GM23248 (cell line): Measurements from ENCODE around the gene BCL2L14. TPM values are rescaled to one million over a fixed set of nuclear protein-coding genes. Genes with fewer than 3 reads are reported as not detected.
A peak's percentile ranks its signal among the peaks of the same experiment; 100 is the strongest.

Experiments
- DNase-seq: peaks from one replicate; pipeline ENCODE4 v3.0.0-alpha.2; 2015
- H2AFZ ChIP-seq: fragments of 200-600 bp; sonication (generic); 2 replicates; pipeline ENCODE4 v1.6.1; 2016; ENCODE audit warnings: antibody characterized with exemption
- H3F3A ChIP-seq: fragments of 200-600 bp; sonication (generic); 2 replicates; pipeline ENCODE4 v1.6.1; 2016; ENCODE audit warnings: mild to moderate bottlenecking, antibody characterized with exemption, mixed run types; ENCODE audit not compliant: insufficient read depth
- H3K27ac ChIP-seq: fragments of 200-600 bp; sonication (generic); 2 replicates; pipeline ENCODE4 v1.5.1; 2016; ENCODE audit warnings: mild to moderate bottlenecking
- H3K27me3 ChIP-seq: fragments of 200-600 bp; sonication (generic); replicated peaks from 2 replicates; pipeline ENCODE4 v1.6.1; 2016; ENCODE audit warnings: mild to moderate bottlenecking; ENCODE audit not compliant: insufficient read depth
- H3K36me3 ChIP-seq: fragments of 200-600 bp; sonication (generic); 2 replicates; pipeline ENCODE4 v1.6.1; 2016; ENCODE audit warnings: low read depth, mild to moderate bottlenecking
- H3K4me1 ChIP-seq: fragments of 200-600 bp; sonication (generic); 2 replicates; pipeline ENCODE4 v1.6.1; 2016; ENCODE audit warnings: mild to moderate bottlenecking; ENCODE audit not compliant: insufficient read depth
- H3K4me2 ChIP-seq: fragments of 200-600 bp; sonication (generic); one replicate; pipeline ENCODE4 v1.6.1; 2016; ENCODE audit warnings: mild to moderate bottlenecking; ENCODE audit not compliant: unreplicated experiment
- H3K4me3 ChIP-seq: fragments of 200-600 bp; sonication (generic); 2 replicates; pipeline ENCODE4 v1.5.1; 2016; ENCODE audit warnings: mild to moderate bottlenecking
- H3K79me2 ChIP-seq: fragments of 200-600 bp; sonication (generic); 2 replicates; pipeline ENCODE4 v1.6.1; 2016; ENCODE audit warnings: mild to moderate bottlenecking; ENCODE audit not compliant: insufficient read depth
- H3K9ac ChIP-seq: fragments of 200-600 bp; sonication (generic); 2 replicates; pipeline ENCODE4 v1.6.1; 2016; ENCODE audit warnings: mild to moderate bottlenecking
- H3K9me2 ChIP-seq: fragments of 200-600 bp; sonication (generic); 2 replicates; pipeline ENCODE4 v1.6.1; 2016; ENCODE audit warnings: mixed run types, mild to moderate bottlenecking, moderate library complexity; ENCODE audit not compliant: insufficient read depth
- H3K9me3 ChIP-seq: fragments of 200-600 bp; sonication (generic); one replicate; pipeline ENCODE4 v1.6.1; 2017; ENCODE audit warnings: low read depth
- H4K20me1 ChIP-seq: fragments of 200-600 bp; sonication (generic); 2 replicates; pipeline ENCODE4 v1.6.0; 2016; ENCODE audit not compliant: insufficient read depth
- EZH2 ChIP-seq: fragments of 200-600 bp; sonication (generic); IDR thresholded peaks from 2 replicates; pipeline ENCODE4 v1.6.1; 2018; ENCODE audit warnings: antibody characterized with exemption, mild to moderate bottlenecking; ENCODE audit not compliant: insufficient read depth, poor library complexity, severe bottlenecking
- EZH2phosphoT487 ChIP-seq: fragments of 200-600 bp; sonication (generic); IDR thresholded peaks from 2 replicates; pipeline ENCODE4 v1.6.1; 2018; ENCODE audit warnings: antibody characterized with exemption, moderate library complexity, mild to moderate bottlenecking, low read depth; ENCODE audit not compliant: insufficient read depth
- WGBS, 2 experiments: methylation state at CpG; one replicate each; pipeline ENCODE4 v1.1.6; 2015 to 2017; ENCODE audit warnings: low lambda C conversion rate in 2 of 2, low coverage in 1 of 2; ENCODE audit errors: missing lambda C conversion rate in 2 of 2; 5-methylcytosine and 5-hydroxymethylcytosine counted together
- in situ Hi-C: fragments of 300-500 bp; cut with MboI; formaldehyde crosslinking; loops from 2 replicates; pipeline ENCODE4 v1.15.0; 2020
- polyA plus RNA-seq: library from polyadenylated mRNA; unstranded; fragments of >200 nt; fragmentation: Nextera tagmentation; extraction: Ambion mirVana; gene quantifications from 2 replicates; pipeline ENCODE4 v1.2.1, GENCODE V29; 2016
- total RNA-seq: library from RNA; depleted of rRNA; stranded (reverse); fragments of >200 nt; shearing (Covaris generic); gene quantifications from 2 replicates; pipeline ENCODE4 v1.2.3, GENCODE V29; 2014

BCL2L14 gene
- total and polyA plus RNA-seq, 2 experiments from 2014 or later, result not detected

DNA sequence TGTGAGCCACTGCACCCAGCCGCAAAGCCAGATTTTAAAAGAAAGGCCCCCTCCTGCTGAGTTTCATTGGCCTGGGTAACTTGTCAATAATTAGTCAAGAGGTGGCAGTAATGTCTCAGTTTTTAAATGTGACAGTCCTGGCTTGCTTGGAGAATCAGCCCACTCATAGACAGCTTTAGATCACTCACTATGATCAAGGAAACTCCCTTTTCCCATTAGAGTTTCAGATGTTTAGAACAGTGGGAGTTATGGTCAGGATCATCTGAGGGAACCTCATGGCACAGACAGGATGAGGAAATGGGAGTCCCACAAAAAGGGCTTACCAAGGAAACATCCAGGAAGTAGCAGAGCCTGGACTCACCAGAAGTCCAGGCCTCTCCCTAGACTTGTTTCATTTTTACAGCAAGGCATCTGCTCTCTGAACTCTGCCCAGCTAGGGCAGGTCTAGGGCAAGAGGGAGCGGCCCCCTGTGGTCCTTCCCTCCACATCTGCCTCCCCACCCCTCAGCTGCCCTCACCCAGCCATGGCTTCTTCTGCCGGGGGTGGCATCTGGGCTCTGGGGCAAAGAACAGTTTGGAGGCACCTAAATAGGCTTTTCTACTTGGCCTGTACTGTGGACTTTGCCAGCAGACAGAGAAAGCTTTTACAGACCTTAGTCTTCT is 11.2 kb downstream of the BCL2L14 start:
- H3K79me2 ChIP-seq, result no peaks in the 10 kb centered on the region
- H3K9me3 ChIP-seq, result no peaks in the 10 kb centered on the region
- peak overlapping the region; percentile 96 for H2AFZ ChIP-seq
- H3K4me3 ChIP-seq, result no peak overlapping the region
- no peaks in the 10 kb centered on the region for H3F3A ChIP-seq
- peaks cover 10% of the 10 kb centered on the region; the same call in 1 of the 2 replicates for H3K4me1 ChIP-seq
- H3K36me3 ChIP-seq, result no peaks in the 10 kb centered on the region
- DNase-seq, result peak; percentile 73
- H3K4me2 ChIP-seq, result peak overlapping the region; percentile 12
- no peaks in the 10 kb centered on the region for H3K9me2 ChIP-seq
- no peaks in the 10 kb centered on the region for H4K20me1 ChIP-seq
- peak overlapping the region; percentile 18; the same call in 1 of the 2 replicates for H3K27ac ChIP-seq
- H3K27me3 ChIP-seq, result no peaks in the 10 kb centered on the region
- WGBS, 2 experiments, result 14 to 21% methylated on average over 3 of the region's 3 CpGs
- in situ Hi-C loops, result loop anchor here (25.0 kb wide), 1 partner anchor 630 kb away; the partner anchor contains the start of gene CDKN1B
- TF ChIP-seq EZH2phosphoT487 (no peak), EZH2 (no peak)
- H3K9ac ChIP-seq, result peak overlapping the region; percentile 72

DNA sequence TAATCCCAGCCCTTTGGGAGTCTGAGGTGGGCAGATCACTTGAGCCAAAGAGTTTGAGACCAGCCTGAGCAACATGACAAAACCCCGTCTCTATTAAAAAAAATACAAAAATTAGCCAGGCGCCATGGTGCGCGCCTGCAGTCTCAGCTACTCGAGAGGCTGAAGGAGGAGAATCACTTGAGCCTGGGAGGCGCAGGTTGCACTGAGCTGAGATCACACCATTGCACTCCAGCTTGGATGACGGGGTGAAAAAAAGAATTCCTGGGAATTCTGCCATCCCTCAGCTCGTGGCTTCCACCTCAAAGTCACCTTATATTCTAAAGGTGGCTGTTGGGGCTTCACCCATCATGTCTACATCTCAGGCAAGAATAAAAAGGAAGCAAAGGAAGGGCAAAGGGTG is 12.9 kb downstream of the BCL2L14 start:
- Histone ChIP-seq H2AFZ (no peak overlapping the region), H3K27ac (no peak overlapping the region), H4K20me1 (no peaks in the 10 kb centered on the region), H3K79me2 (no peaks in the 10 kb centered on the region), H3K27me3 (no peaks in the 10 kb centered on the region), H3K9ac (no peak overlapping the region), H3K9me2 (no peaks in the 10 kb centered on the region), H3K9me3 (no peaks in the 10 kb centered on the region), H3F3A (no peaks in the 10 kb centered on the region), H3K4me2 (no peak overlapping the region), H3K4me1 (peaks cover 10% of the 10 kb centered on the region; the same call in 1 of the 2 replicates), H3K36me3 (no peaks in the 10 kb centered on the region), H3K4me3 (no peak overlapping the region)
- WGBS, 2 experiments, result 68 to 71% methylated on average over 8 of the region's 8 CpGs
- DNase-seq, result no peak
- TF ChIP-seq EZH2phosphoT487, result no peak
- no peak for TF ChIP-seq EZH2
- in situ Hi-C loops, result loop anchor here (25.0 kb wide), 1 partner anchor 629 kb away; the partner anchor contains the start of gene CDKN1B

DNA sequence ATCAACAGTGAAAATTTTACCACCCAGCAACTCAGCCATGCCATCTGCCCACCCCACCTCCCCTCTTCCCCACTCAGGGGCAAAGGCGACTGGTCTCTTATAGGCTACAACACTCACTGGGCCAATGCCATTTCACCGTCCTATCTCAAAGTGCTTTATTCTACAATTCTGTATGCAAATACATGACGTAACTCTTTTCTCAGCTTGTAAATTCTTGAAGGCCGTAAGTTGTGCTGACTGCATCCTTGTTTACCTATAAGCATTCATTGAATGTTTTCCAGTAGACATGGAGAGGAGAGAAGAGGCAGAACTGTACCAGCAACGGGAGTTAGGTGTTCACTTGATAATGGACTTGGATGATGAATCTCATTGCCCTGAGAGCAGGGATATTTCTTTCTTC is 15.6 kb downstream of the BCL2L14 start:
- H3K9ac ChIP-seq, result no peak overlapping the region
- no peaks in the 10 kb centered on the region for H3K27me3 ChIP-seq
- H3K4me3 ChIP-seq, result no peak overlapping the region
- peaks cover 6% of the 10 kb centered on the region for H3F3A ChIP-seq
- H3K36me3 ChIP-seq, result no peaks in the 10 kb centered on the region
- H3K79me2 ChIP-seq, result no peaks in the 10 kb centered on the region
- H3K9me3 ChIP-seq, result no peaks in the 10 kb centered on the region
- no peak overlapping the region for H3K27ac ChIP-seq
- DNase-seq, result no peak
- no peak overlapping the region for H2AFZ ChIP-seq
- peaks cover 11% of the 10 kb centered on the region; the same call in 1 of the 2 replicates for H3K4me1 ChIP-seq
- H3K9me2 ChIP-seq, result no peaks in the 10 kb centered on the region
- TF ChIP-seq EZH2 (no peak), EZH2phosphoT487 (no peak)
- WGBS, 2 experiments, result 85% methylated on average over 5 of the region's 5 CpGs
- H3K4me2 ChIP-seq, result no peak overlapping the region
- H4K20me1 ChIP-seq, result no peaks in the 10 kb centered on the region
- in situ Hi-C loops, result loop anchor here (5.0 to 25.0 kb wide), 2 partner anchors 256 to 626 kb away; partner anchors contain the start of gene CDKN1B

DNA sequence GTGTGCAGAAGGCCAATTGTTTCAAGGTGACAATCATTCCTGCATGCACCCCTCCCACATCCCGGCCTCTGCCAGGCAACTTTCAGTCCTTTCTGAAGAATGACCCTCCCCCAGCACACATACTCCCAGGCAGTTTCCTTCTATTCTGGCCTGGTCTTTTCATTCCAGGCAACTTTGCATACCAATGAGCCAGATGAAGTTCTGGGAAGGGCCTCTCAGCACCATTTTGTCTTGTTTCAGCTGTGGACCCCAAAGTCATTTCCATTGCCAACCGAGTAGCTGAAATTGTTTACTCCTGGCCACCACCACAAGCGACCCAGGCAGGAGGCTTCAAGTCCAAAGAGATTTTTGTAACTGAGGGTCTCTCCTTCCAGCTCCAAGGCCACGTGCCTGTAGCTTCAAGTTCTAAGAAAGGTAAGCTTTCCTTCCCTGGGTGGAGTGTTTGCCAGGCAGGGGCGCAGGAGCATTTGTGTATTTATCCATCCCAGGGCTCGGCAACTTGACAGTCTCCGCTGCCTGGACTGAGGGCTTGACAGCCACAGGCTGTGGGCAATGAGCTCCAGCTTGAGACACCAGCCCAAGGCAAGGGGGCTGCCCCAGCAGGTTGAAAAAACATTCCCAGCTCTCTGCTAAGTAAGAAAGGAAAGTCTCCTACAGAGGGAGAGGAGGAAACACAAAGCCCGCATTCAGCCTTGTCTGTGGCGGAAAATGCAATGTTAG is 16.4 kb downstream of the BCL2L14 start:
- Histone ChIP-seq H3K4me3 (no peak overlapping the region), H3K36me3 (no peaks in the 10 kb centered on the region), H2AFZ (no peak overlapping the region), H3F3A (peaks cover 8% of the 10 kb centered on the region), H3K27me3 (no peaks in the 10 kb centered on the region), H3K9me3 (no peaks in the 10 kb centered on the region), H3K4me2 (no peak overlapping the region), H3K79me2 (no peaks in the 10 kb centered on the region), H3K9ac (no peak overlapping the region), H3K27ac (no peak overlapping the region), H3K9me2 (no peaks in the 10 kb centered on the region), H3K4me1 (peaks cover 6% of the 10 kb centered on the region; the same call in 1 of the 2 replicates), H4K20me1 (no peaks in the 10 kb centered on the region)
- TF ChIP-seq EZH2, result no peak
- TF ChIP-seq EZH2phosphoT487, result no peak
- in situ Hi-C loops, result loop anchor here (5.0 to 25.0 kb wide), 2 partner anchors 255 to 625 kb away; partner anchors contain the start of gene CDKN1B
- no peak for DNase-seq
- 90 to 92% methylated on average over 9 of the region's 9 CpGs for WGBS, 2 experiments
